OCI-LY1 (cell line): ENCODE results near the gene CERK.

Experiments
- EZH2 ChIP-seq: fragments of 200-600 bp; sonication (generic), shearing (Covaris generic); IDR thresholded peaks from 2 replicates; pipeline ENCODE4 v1.8.0; 2017; ENCODE audit warnings: borderline replicate concordance, mixed run types, mild to moderate bottlenecking, antibody characterized with exemption, low read length, moderate library complexity, mixed read lengths
- TF ChIP-seq, protein P1 (sequence below): fragments of 200-600 bp; sonication (generic), shearing (Covaris generic); IDR thresholded peaks from 2 replicates; pipeline ENCODE4 v1.5.1; 2017; ENCODE audit warnings: mild to moderate bottlenecking, antibody characterized with exemption, low read length, moderate library complexity, mixed read lengths

DNA sequence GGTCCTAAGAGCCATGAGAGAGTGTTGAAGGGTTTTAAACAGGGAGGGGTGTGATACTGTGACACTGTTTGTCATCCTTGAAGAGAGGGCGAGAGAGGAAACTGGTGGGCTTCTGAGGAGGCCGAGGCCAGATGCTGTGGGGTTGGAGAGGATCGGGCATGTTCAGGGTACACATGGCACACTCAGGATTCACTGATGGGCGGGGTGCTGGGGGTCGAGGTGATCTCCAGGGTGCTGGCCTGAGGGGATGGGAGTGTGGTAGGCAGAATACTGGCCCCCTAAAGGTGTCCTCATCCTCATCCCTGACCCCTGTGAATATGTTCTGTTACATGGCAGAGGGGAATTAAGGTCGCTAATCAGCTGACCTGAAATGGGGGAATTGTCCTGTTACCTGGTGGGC is 31.7 kb upstream of the CERK start:
- TF ChIP-seq, protein P1, sequence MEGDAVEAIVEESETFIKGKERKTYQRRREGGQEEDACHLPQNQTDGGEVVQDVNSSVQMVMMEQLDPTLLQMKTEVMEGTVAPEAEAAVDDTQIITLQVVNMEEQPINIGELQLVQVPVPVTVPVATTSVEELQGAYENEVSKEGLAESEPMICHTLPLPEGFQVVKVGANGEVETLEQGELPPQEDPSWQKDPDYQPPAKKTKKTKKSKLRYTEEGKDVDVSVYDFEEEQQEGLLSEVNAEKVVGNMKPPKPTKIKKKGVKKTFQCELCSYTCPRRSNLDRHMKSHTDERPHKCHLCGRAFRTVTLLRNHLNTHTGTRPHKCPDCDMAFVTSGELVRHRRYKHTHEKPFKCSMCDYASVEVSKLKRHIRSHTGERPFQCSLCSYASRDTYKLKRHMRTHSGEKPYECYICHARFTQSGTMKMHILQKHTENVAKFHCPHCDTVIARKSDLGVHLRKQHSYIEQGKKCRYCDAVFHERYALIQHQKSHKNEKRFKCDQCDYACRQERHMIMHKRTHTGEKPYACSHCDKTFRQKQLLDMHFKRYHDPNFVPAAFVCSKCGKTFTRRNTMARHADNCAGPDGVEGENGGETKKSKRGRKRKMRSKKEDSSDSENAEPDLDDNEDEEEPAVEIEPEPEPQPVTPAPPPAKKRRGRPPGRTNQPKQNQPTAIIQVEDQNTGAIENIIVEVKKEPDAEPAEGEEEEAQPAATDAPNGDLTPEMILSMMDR: no peak
- no peak for TF ChIP-seq EZH2
